HEK293 (cell line): Measurements from ENCODE around the gene BAZ2B.

Experiments
- CTCF ChIA-PET: fragments of 350-600 bp; formaldehyde crosslinking; extraction: SDS; loops from one replicate; lab custom pipeline; 2021; ENCODE audit warnings: antibody characterized with exemption; lab: Yijun Ruan, JAX
- POLR2A ChIA-PET: fragments of 300-600 bp; formaldehyde crosslinking; extraction: SDS; loops from one replicate; lab custom pipeline; 2020; ENCODE audit warnings: antibody characterized with exemption, inconsistent platforms; lab: Yijun Ruan, JAX
- H3K27ac ChIP-seq: fragments of 200-500 bp; sonication (Bioruptor generic); 2 replicates; pipeline ENCODE4 v1.5.1; 2014; ENCODE audit warnings: low read depth, low read length, control low read depth, inconsistent platforms; ENCODE audit errors: extremely low read depth
- H3K36me3 ChIP-seq, 2 experiments: fragments of 200-500 bp in 1 of 2; sonication (Bioruptor generic) in 1 of 2; 1 replicate in 1 of 2; 2 replicates in 1 of 2; pipeline ENCODE4 v1.5.1; 2014 to 2017; ENCODE audit warnings: inconsistent platforms in 2 of 2, low read length in 2 of 2; ENCODE audit not compliant: control insufficient read depth in 2 of 2, insufficient read depth in 1 of 2
- H3K4me1 ChIP-seq: fragments of 200-500 bp; sonication (Bioruptor generic); 2 replicates; pipeline ENCODE4 v1.5.1; 2014; ENCODE audit warnings: mild to moderate bottlenecking, low read length, inconsistent platforms; ENCODE audit not compliant: control insufficient read depth, insufficient read depth
- H3K4me3 ChIP-seq: 2 replicates; pipeline ENCODE4 v1.5.1; 2011; ENCODE audit warnings: low read depth, mild to moderate bottlenecking, control low read depth, low read length, moderate library complexity
- H3K9me3 ChIP-seq: fragments of 200-500 bp; sonication (Bioruptor generic); 2 replicates; pipeline ENCODE4 v1.5.1; 2014; ENCODE audit warnings: low read depth, low read length, inconsistent platforms; ENCODE audit not compliant: control insufficient read depth, insufficient read depth
- BCL11B ChIP-seq: fragments of 450-650 bp; formaldehyde crosslinking; IDR thresholded peaks from 2 replicates; pipeline ENCODE4 v1.5.1; 2016; ENCODE audit warnings: low read depth, missing biosample characterization, missing genetic modification characterization
- KLF1 ChIP-seq: fragments of 450-650 bp; formaldehyde crosslinking; IDR thresholded peaks from 2 replicates; pipeline ENCODE4 v1.5.1; 2016; ENCODE audit warnings: missing biosample characterization, missing genetic modification characterization
- KLF10 ChIP-seq: fragments of 450-650 bp; IDR thresholded peaks from 2 replicates; pipeline ENCODE4 v1.5.1; 2018; ENCODE audit warnings: missing biosample characterization, mild to moderate bottlenecking, missing genetic modification characterization
- SP7 ChIP-seq: fragments of 450-650 bp; formaldehyde crosslinking; IDR thresholded peaks from 2 replicates; pipeline ENCODE4 v1.5.1; 2016; ENCODE audit warnings: missing biosample characterization, missing genetic modification characterization
- ZBTB48 ChIP-seq: fragments of 450-650 bp; formaldehyde crosslinking; IDR thresholded peaks from 2 replicates; pipeline ENCODE4 v1.5.1; 2016; ENCODE audit warnings: missing biosample characterization, missing genetic modification characterization
- ZEB2 ChIP-seq: fragments of 450-650 bp; formaldehyde crosslinking; IDR thresholded peaks from 2 replicates; pipeline ENCODE4 v1.5.1; 2016; ENCODE audit warnings: missing biosample characterization, missing genetic modification characterization
- ZNF121 ChIP-seq: fragments of 450-650 bp; formaldehyde crosslinking; IDR thresholded peaks from 2 replicates; pipeline ENCODE4 v1.5.1; 2016; ENCODE audit warnings: missing biosample characterization, missing genetic modification characterization
- ZNF133 ChIP-seq: fragments of 450-650 bp; formaldehyde crosslinking; IDR thresholded peaks from 2 replicates; pipeline ENCODE4 v1.5.1; 2016; ENCODE audit warnings: missing biosample characterization, missing genetic modification characterization
- ZNF16 ChIP-seq: fragments of 450-650 bp; formaldehyde crosslinking; IDR thresholded peaks from 2 replicates; pipeline ENCODE4 v1.5.1; 2016; ENCODE audit warnings: low read depth, missing biosample characterization, missing genetic modification characterization
- ZNF19 ChIP-seq: fragments of 450-650 bp; formaldehyde crosslinking; IDR thresholded peaks from 2 replicates; pipeline ENCODE4; 2016; ENCODE audit warnings: missing biosample characterization, missing genetic modification characterization, low read depth
- ZNF214 ChIP-seq: fragments of 450-650 bp; formaldehyde crosslinking; IDR thresholded peaks from 2 replicates; pipeline ENCODE4 v1.5.1; 2017; ENCODE audit warnings: missing biosample characterization, mild to moderate bottlenecking, missing genetic modification characterization, borderline replicate concordance
- ZNF248 ChIP-seq: fragments of 450-650 bp; formaldehyde crosslinking; IDR thresholded peaks from 2 replicates; pipeline ENCODE4 v1.5.1; 2017; ENCODE audit warnings: missing biosample characterization, missing genetic modification characterization
- ZNF266 ChIP-seq: fragments of 450-650 bp; formaldehyde crosslinking; IDR thresholded peaks from 2 replicates; pipeline ENCODE4 v1.5.1; 2016; ENCODE audit warnings: missing biosample characterization, missing genetic modification characterization, low read depth
- ZNF350 ChIP-seq: fragments of 450-650 bp; formaldehyde crosslinking; IDR thresholded peaks from 2 replicates; pipeline ENCODE4 v1.5.0; 2017; ENCODE audit warnings: missing biosample characterization, mild to moderate bottlenecking, missing genetic modification characterization
- ZNF473 ChIP-seq: fragments of 450-650 bp; formaldehyde crosslinking; IDR thresholded peaks from 2 replicates; pipeline ENCODE4 v1.5.1; 2017; ENCODE audit warnings: missing biosample characterization, missing genetic modification characterization
- ZNF510 ChIP-seq: fragments of 450-650 bp; formaldehyde crosslinking; IDR thresholded peaks from 2 replicates; pipeline ENCODE4 v1.5.1; 2018; ENCODE audit warnings: mild to moderate bottlenecking, missing genetic modification characterization, missing biosample characterization; ENCODE audit not compliant: insufficient replicate concordance
- ZNF544 ChIP-seq: fragments of 450-650 bp; formaldehyde crosslinking; IDR thresholded peaks from 2 replicates; pipeline ENCODE4 v1.5.0; 2017; ENCODE audit warnings: missing biosample characterization, missing genetic modification characterization
- ZNF561 ChIP-seq: fragments of 450-650 bp; IDR thresholded peaks from 2 replicates; pipeline ENCODE4 v1.5.1; 2018; ENCODE audit warnings: missing biosample characterization, missing genetic modification characterization, borderline replicate concordance
- ZNF623 ChIP-seq: fragments of 450-650 bp; formaldehyde crosslinking; IDR thresholded peaks from 2 replicates; pipeline ENCODE4 v1.5.1; 2016; ENCODE audit warnings: missing biosample characterization, missing genetic modification characterization
- ZNF747 ChIP-seq: fragments of 450-650 bp; formaldehyde crosslinking; IDR thresholded peaks from 2 replicates; pipeline ENCODE4 v1.5.1; 2016; ENCODE audit warnings: missing biosample characterization, missing genetic modification characterization
- ZNF791 ChIP-seq: fragments of 450-650 bp; formaldehyde crosslinking; IDR thresholded peaks from 2 replicates; pipeline ENCODE4 v1.5.1; 2016; ENCODE audit warnings: missing biosample characterization, missing genetic modification characterization
- ZNF843 ChIP-seq: fragments of 450-650 bp; formaldehyde crosslinking; IDR thresholded peaks from 2 replicates; pipeline ENCODE4 v1.5.1; 2016; ENCODE audit warnings: missing biosample characterization, missing genetic modification characterization
- ZSCAN23 ChIP-seq: fragments of 450-650 bp; formaldehyde crosslinking; IDR thresholded peaks from 2 replicates; pipeline ENCODE4 v1.5.1; 2016; ENCODE audit warnings: missing biosample characterization, missing genetic modification characterization
- TF ChIP-seq, protein P1 (sequence below): fragments of 450-650 bp; formaldehyde crosslinking; IDR thresholded peaks from 2 replicates; pipeline ENCODE4 v1.5.1; 2016; ENCODE audit warnings: missing biosample characterization, missing genetic modification characterization, borderline replicate concordance
- TF ChIP-seq, protein P2 (sequence below): fragments of 450-650 bp; formaldehyde crosslinking; IDR thresholded peaks from 2 replicates; pipeline ENCODE4 v1.5.1; 2016; ENCODE audit warnings: missing biosample characterization, missing genetic modification characterization
- TF ChIP-seq, protein P3 (sequence below): fragments of 450-650 bp; formaldehyde crosslinking; IDR thresholded peaks from 2 replicates; pipeline ENCODE4 v1.5.1; 2016; ENCODE audit warnings: missing biosample characterization, missing genetic modification characterization
- TF ChIP-seq, protein P4 (sequence below): fragments of 450-650 bp; formaldehyde crosslinking; IDR thresholded peaks from 2 replicates; pipeline ENCODE4 v1.5.1; 2016; ENCODE audit warnings: missing biosample characterization, missing genetic modification characterization

BAZ2B gene

DNA sequence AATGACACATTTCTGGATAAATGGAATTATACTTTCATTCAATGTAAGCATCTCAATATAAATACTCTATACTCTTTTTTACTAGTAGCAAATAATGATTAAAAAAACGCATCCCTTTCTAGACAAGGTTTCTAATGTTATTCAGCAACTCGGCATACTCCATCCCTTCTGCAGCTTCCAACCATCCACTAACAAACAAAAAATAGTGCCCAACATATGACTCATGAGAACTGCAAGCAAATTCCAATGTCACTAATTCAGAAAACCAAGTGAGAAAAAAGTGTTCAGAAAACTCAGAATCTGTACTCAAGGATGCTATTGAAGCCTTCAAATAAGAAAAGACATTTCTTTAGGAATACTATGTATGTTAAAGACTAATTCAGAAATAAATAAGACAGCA is 140.0 kb downstream of the BAZ2B start (continued):
- TF ChIP-seq, protein P1, sequence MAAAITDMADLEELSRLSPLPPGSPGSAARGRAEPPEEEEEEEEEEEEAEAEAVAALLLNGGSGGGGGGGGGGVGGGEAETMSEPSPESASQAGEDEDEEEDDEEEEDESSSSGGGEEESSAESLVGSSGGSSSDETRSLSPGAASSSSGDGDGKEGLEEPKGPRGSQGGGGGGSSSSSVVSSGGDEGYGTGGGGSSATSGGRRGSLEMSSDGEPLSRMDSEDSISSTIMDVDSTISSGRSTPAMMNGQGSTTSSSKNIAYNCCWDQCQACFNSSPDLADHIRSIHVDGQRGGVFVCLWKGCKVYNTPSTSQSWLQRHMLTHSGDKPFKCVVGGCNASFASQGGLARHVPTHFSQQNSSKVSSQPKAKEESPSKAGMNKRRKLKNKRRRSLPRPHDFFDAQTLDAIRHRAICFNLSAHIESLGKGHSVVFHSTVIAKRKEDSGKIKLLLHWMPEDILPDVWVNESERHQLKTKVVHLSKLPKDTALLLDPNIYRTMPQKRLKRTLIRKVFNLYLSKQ (tag by site-specific recombination): no peak
- TF ChIP-seq ZSCAN23 (tag by site-specific recombination): no peak

DNA sequence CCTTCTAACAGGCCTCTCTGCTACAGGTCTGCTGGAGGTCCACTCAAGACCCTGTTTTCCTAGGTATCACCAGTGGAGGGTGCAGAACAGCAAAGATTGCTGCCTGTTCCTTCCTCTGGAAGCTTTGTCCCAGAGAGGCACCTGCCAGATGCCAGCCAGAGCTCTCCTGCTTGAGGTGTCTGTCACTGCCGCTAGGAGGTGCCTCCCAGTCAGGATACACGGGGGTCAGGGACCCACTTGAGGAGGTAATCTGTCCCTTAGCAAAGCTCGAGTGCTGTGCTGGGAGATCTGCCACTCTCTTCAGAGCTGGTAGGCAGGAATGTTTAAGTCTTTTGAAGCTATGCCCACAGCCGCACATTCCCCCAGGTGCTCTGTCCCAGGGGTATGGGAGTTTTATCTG is 140.6 kb downstream of the BAZ2B start:
- no peak overlapping the region for H3K27ac ChIP-seq
- TF ChIP-seq BCL11B: no peak
- no peak for TF ChIP-seq ZNF350 (tag by site-specific recombination)
- TF ChIP-seq ZBTB48 (tag by site-specific recombination): no peak
- TF ChIP-seq ZNF266: no peak
- TF ChIP-seq KLF1 (tag by site-specific recombination): no peak
- no peak for TF ChIP-seq ZNF544 (tag by site-specific recombination)
- no peak for TF ChIP-seq ZNF747 (tag by site-specific recombination)
- no peak for TF ChIP-seq ZNF121 (tag by site-specific recombination)
- no peak for TF ChIP-seq ZNF510 (tag by site-specific recombination)
- TF ChIP-seq ZEB2: no peak
- TF ChIP-seq KLF10 (tag by site-specific recombination): no peak
- no peak for TF ChIP-seq ZNF561 (tag by site-specific recombination)
- TF ChIP-seq ZNF623 (tag by site-specific recombination): no peak
- TF ChIP-seq SP7 (tag by site-specific recombination): no peak
- TF ChIP-seq ZNF843 (tag by site-specific recombination): no peak
- no peaks in the 10 kb centered on the region for H3K9me3 ChIP-seq
- peaks cover 4 to 6% of the 10 kb centered on the region in 2 experiments; a peak in 2 of 3 replicates for H3K36me3 ChIP-seq
- no peak overlapping the region for H3K4me3 ChIP-seq
- ChIA-PET POLR2A (no interaction called here), CTCF (no interaction called here)
- no peaks in the 10 kb centered on the region for H3K4me1 ChIP-seq

DNA sequence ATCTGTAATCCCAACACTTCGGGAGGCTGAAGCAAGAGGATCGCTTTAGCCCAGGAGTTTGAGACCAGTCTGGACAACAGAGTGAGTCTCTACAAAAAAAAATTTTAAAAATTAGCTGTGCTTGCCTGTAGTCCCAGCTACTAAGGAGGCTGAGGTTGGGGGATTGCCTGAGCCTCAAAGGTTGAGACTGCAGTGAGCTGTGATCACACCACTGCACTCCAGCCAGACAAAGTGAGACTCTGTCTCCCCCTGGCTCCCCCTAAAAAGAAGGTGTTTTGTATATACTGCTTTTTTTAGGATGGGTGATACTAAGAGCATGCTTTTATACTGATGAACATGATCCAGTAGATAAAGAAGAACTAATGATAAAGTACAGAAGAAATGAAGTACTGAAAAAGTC is 145.0 kb downstream of the BAZ2B start:
- TF ChIP-seq ZNF16 (tag by site-specific recombination) (no peak), ZNF133 (tag by site-specific recombination) (no peak), ZNF19 (tag by site-specific recombination) (no peak), ZNF248 (tag by site-specific recombination) (no peak), ZNF561 (tag by site-specific recombination) (no peak), ZNF214 (tag by site-specific recombination) (no peak), ZNF473 (tag by site-specific recombination) (no peak), ZNF791 (tag by site-specific recombination) (no peak)
- TF ChIP-seq, protein P2, sequence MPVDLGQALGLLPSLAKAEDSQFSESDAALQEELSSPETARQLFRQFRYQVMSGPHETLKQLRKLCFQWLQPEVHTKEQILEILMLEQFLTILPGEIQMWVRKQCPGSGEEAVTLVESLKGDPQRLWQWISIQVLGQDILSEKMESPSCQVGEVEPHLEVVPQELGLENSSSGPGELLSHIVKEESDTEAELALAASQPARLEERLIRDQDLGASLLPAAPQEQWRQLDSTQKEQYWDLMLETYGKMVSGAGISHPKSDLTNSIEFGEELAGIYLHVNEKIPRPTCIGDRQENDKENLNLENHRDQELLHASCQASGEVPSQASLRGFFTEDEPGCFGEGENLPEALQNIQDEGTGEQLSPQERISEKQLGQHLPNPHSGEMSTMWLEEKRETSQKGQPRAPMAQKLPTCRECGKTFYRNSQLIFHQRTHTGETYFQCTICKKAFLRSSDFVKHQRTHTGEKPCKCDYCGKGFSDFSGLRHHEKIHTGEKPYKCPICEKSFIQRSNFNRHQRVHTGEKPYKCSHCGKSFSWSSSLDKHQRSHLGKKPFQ (tag by site-specific recombination): no peak
- TF ChIP-seq, protein P3, sequence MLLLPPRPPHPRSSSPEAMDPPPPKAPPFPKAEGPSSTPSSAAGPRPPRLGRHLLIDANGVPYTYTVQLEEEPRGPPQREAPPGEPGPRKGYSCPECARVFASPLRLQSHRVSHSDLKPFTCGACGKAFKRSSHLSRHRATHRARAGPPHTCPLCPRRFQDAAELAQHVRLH (tag by site-specific recombination): no peak
- TF ChIP-seq, protein P4, sequence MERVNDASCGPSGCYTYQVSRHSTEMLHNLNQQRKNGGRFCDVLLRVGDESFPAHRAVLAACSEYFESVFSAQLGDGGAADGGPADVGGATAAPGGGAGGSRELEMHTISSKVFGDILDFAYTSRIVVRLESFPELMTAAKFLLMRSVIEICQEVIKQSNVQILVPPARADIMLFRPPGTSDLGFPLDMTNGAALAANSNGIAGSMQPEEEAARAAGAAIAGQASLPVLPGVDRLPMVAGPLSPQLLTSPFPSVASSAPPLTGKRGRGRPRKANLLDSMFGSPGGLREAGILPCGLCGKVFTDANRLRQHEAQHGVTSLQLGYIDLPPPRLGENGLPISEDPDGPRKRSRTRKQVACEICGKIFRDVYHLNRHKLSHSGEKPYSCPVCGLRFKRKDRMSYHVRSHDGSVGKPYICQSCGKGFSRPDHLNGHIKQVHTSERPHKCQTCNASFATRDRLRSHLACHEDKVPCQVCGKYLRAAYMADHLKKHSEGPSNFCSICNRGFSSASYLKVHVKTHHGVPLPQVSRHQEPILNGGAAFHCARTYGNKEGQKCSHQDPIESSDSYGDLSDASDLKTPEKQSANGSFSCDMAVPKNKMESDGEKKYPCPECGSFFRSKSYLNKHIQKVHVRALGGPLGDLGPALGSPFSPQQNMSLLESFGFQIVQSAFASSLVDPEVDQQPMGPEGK (tag by site-specific recombination): no peak
- CTCF ChIA-PET: interaction anchor here (0.6 kb wide), 1 partner anchor 651 kb away, joined by 3 read pairs; no protein-coding TSS in a partner anchor
- H3K36me3 ChIP-seq: peaks cover 4 to 6% of the 10 kb centered on the region in 2 experiments; a peak in 1 of 3 replicates
- no peak overlapping the region for H3K27ac ChIP-seq
- POLR2A ChIA-PET: no interaction called here
- H3K9me3 ChIP-seq: no peaks in the 10 kb centered on the region
- H3K4me1 ChIP-seq: no peaks in the 10 kb centered on the region
- H3K4me3 ChIP-seq: no peak overlapping the region
